A673 (cell line): ENCODE results near the gene MYCBPAP. TPM values are rescaled to one million over a fixed set of nuclear protein-coding genes. Genes with fewer than 3 reads are reported as not detected.
A peak's percentile ranks its signal among the peaks of the same experiment; 100 is the strongest.

Experiments used
- BruUV-seq: library from RNA; stranded (reverse); fragments of 400-500 nt; replicated peaks from 2 replicates; lab custom pipeline; 2021; lab: Mats Ljungman, UMichigan
- CTCF ChIA-PET: fragments of 300-600 bp; sonication (Branson Sonifier 250); formaldehyde crosslinking; loops from one replicate; lab custom pipeline; 2022; ENCODE audit warnings: antibody characterized with exemption; lab: Charles Lee
- POLR2A ChIA-PET: fragments of 300-600 bp; sonication (Branson Sonifier 250); formaldehyde crosslinking; loops from one replicate; lab custom pipeline; 2022; ENCODE audit warnings: antibody characterized with exemption; ENCODE audit not compliant: low non-redundant PET; lab: Charles Lee
- DNase-seq: peaks from one replicate; pipeline ENCODE4 v3.0.0-alpha.2; 2015; ENCODE audit warnings: low spot score
- H3K27ac ChIP-seq: fragments of 200-600 bp; sonication (generic); 2 replicates; pipeline ENCODE4 v1.5.1; 2016; ENCODE audit warnings: mixed run types, low read depth, mild to moderate bottlenecking, mixed read lengths, antibody characterized with exemption, low read length; ENCODE audit not compliant: poor library complexity, severe bottlenecking
- H3K27me3 ChIP-seq: fragments of 200-600 bp; sonication (generic); replicated peaks from 2 replicates; pipeline ENCODE4 v1.6.1; 2017; ENCODE audit warnings: mixed run types, low read depth, mild to moderate bottlenecking, mixed read lengths, antibody characterized with exemption, low read length; ENCODE audit not compliant: insufficient read depth, poor library complexity
- H3K36me3 ChIP-seq: fragments of 200-600 bp; sonication (generic); 2 replicates; pipeline ENCODE4 v1.6.1; 2016; ENCODE audit warnings: mixed run types, mild to moderate bottlenecking, mixed read lengths, antibody characterized with exemption, low read length; ENCODE audit not compliant: insufficient read depth, poor library complexity, severe bottlenecking
- H3K4me1 ChIP-seq: fragments of 200-600 bp; sonication (generic); 2 replicates; pipeline ENCODE4 v1.6.1; 2017; ENCODE audit warnings: mixed run types, mild to moderate bottlenecking, mixed read lengths, antibody characterized with exemption, low read length; ENCODE audit not compliant: insufficient read depth, poor library complexity, severe bottlenecking
- H3K4me3 ChIP-seq: fragments of 200-600 bp; sonication (generic); 2 replicates; pipeline ENCODE4 v1.5.1; 2016; ENCODE audit warnings: low read depth, mixed run types, mild to moderate bottlenecking, mixed read lengths, low read length; ENCODE audit not compliant: poor library complexity, severe bottlenecking
- H3K9me3 ChIP-seq: fragments of 200-600 bp; sonication (generic); 2 replicates; pipeline ENCODE4 v1.6.1; 2016; ENCODE audit warnings: mixed run types, low read depth, mild to moderate bottlenecking, mixed read lengths, antibody characterized with exemption, low read length; ENCODE audit not compliant: poor library complexity, severe bottlenecking
- EZH2 ChIP-seq: fragments of 200-600 bp; sonication (generic); IDR thresholded peaks from 2 replicates; pipeline ENCODE4 v1.6.1; 2017; ENCODE audit warnings: borderline replicate concordance, low read depth, mild to moderate bottlenecking, mixed read lengths, antibody characterized with exemption, low read length; ENCODE audit not compliant: poor library complexity, severe bottlenecking
- intact Hi-C: fragments of 100-400 bp; cut with micrococcal nuclease; formaldehyde crosslinking; loops from one replicate; pipeline ENCODE4 v1.10.0; 2022; ENCODE audit not compliant: unreplicated experiment
- total RNA-seq: library from RNA; stranded (reverse); gene quantifications from 2 replicates; pipeline ENCODE4 v1.2.3, GENCODE V29; 2021
- TF ChIP-seq, protein P1 (sequence below): fragments of 300-800, 200-600 bp; sonication (generic); conservative IDR thresholded peaks from 2 replicates; pipeline ENCODE4 v1.5.1; 2017; ENCODE audit warnings: low read depth, mild to moderate bottlenecking, antibody characterized with exemption, low read length, moderate library complexity, mixed read lengths

Gene MYCBPAP
- total RNA-seq, 1 experiment from 2014 or later = 0.92 TPM

DNA sequence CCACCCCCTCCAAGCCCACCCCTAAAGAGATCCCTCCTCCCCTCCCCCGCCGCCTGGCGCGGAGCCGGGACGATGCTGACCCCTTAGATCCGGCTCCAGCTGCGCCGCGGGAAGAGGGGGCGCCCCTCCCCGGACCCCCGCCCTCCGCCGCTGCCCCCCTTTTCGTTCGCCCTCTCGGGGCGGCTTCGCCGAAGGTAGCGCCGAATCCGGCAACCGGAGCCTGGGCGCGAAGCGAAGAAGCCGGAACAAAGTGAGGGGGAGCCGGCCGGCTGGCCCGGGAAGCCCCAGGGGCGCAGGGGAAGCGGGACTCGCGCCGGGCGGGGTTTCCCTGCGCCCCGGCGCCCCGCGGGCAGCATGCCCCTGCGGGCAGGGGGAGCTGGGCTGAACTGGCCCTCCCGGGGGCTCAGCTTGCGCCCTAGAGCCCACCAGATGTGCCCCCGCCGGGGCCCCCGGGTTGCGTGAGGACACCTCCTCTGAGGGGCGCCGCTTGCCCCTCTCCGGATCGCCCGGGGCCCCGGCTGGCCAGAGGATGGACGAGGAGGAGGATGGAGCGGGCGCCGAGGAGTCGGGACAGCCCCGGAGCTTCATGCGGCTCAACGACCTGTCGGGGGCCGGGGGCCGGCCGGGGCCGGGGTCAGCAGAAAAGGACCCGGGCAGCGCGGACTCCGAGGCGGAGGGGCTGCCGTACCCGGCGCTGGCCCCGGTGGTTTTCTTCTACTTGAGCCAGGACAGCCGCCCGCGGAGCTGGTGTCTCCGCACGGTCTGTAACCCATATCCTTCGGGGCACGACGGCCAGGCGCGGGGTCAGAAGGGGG lies 52.9 kb downstream of the MYCBPAP start:
- Histone ChIP-seq H3K9me3 (no peaks in the 10 kb centered on the region), H3K4me1 (peaks cover 54% of the 10 kb centered on the region), H3K4me3 (peak overlapping the region; percentile 59), H3K27me3 (peaks cover 11% of the 10 kb centered on the region), H3K27ac (peak overlapping the region; percentile 57), H3K36me3 (no peaks in the 10 kb centered on the region)
- BruUV-seq = no TSS peak
- intact Hi-C loops = loop anchor here (5.0 kb wide), 1 partner anchor 41 kb away; no protein-coding TSS in a partner anchor
- ChIA-PET POLR2A (no interaction called here), CTCF (interaction anchor here (0.6 to 1.3 kb wide), 2 partner anchors 10 to 28 kb away, joined by 3 to 4 read pairs; no protein-coding TSS in a partner anchor)
- DNase-seq = no peak
- TF ChIP-seq, protein P1, sequence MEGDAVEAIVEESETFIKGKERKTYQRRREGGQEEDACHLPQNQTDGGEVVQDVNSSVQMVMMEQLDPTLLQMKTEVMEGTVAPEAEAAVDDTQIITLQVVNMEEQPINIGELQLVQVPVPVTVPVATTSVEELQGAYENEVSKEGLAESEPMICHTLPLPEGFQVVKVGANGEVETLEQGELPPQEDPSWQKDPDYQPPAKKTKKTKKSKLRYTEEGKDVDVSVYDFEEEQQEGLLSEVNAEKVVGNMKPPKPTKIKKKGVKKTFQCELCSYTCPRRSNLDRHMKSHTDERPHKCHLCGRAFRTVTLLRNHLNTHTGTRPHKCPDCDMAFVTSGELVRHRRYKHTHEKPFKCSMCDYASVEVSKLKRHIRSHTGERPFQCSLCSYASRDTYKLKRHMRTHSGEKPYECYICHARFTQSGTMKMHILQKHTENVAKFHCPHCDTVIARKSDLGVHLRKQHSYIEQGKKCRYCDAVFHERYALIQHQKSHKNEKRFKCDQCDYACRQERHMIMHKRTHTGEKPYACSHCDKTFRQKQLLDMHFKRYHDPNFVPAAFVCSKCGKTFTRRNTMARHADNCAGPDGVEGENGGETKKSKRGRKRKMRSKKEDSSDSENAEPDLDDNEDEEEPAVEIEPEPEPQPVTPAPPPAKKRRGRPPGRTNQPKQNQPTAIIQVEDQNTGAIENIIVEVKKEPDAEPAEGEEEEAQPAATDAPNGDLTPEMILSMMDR = no peak
- peak; percentile 82 for TF ChIP-seq EZH2

DNA sequence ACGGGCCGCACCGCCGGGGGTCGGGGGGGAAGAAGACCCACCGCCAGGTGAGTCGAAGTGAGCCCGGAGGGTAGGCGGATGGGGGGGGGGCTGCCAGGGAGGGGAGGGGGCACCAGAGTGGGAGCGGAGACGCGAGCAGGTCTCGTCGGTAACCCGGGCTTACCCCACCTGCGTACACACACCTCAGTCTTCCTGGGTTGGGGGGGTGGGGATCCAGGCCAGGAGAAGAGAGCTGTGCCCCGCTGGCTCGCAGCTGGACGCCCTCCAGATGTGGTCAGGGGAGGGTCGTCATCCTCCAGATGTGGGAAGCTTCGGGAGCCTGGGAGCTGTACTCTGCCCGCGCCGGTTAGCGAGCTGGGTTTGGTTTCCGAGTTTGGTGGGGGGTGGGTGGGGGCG lies 53.5 kb downstream of the MYCBPAP start:
- no peak for DNase-seq
- no TSS peak for BruUV-seq
- intact Hi-C loops = loop anchor here (5.0 kb wide), 1 partner anchor 41 kb away; no protein-coding TSS in a partner anchor
- Histone ChIP-seq H3K4me1 (peaks cover 56% of the 10 kb centered on the region), H3K36me3 (no peaks in the 10 kb centered on the region), H3K9me3 (no peaks in the 10 kb centered on the region), H3K4me3 (peak overlapping the region; percentile 59), H3K27me3 (peaks cover 11% of the 10 kb centered on the region), H3K27ac (peak overlapping the region; percentile 57)
- ChIA-PET CTCF (no interaction called here), POLR2A (no interaction called here)
- TF ChIP-seq, protein P1 = no peak
- no peak for TF ChIP-seq EZH2

- Histone ChIP-seq H3K4me1 (peaks cover 56% of the 10 kb centered on the region), H3K9me3 (no peaks in the 10 kb centered on the region), H3K27me3 (peaks cover 11% of the 10 kb centered on the region), H3K36me3 (no peaks in the 10 kb centered on the region), H3K27ac (no peak overlapping the region), H3K4me3 (peak overlapping the region; percentile 34)
- POLR2A ChIA-PET = interaction anchor here (0.5 kb wide), 1 partner anchor 61 kb away, joined by 13 read pairs; no protein-coding TSS in a partner anchor
- TF ChIP-seq, protein P1 = no peak
- TF ChIP-seq EZH2 = peak; percentile 44
- no peak for DNase-seq
- CTCF ChIA-PET = no interaction called here
- intact Hi-C loops = loop anchor here (5.0 kb wide), 1 partner anchor 40 kb away; no protein-coding TSS in a partner anchor
- no TSS peak for BruUV-seq
These were observed 54.2 kb downstream of the MYCBPAP start for GRCh38 chr17:50562242-50563091.
